Skeletal muscle tissue (tissue), 4 donors: ENCODE results near the gene HPS1. TPM values are rescaled to one million over a fixed set of nuclear protein-coding genes. Genes with fewer than 3 reads are reported as not detected.
A peak's percentile ranks its signal among the peaks of the same experiment; 100 is the strongest.

ENCODE experiments used
- H3K27ac ChIP-seq: one replicate; pipeline ENCODE4 v1.7.0; 2013; ENCODE audit warnings: mild to moderate bottlenecking, low read depth, low read length, inconsistent platforms
- H3K27me3 ChIP-seq, 3 donors: one replicate each; pipeline ENCODE4 v1.7.0; 2013; ENCODE audit warnings: low read length in 3 of 3; ENCODE audit not compliant: control insufficient read depth in 3 of 3, insufficient read depth in 3 of 3
- H3K36me3 ChIP-seq, 3 donors: one replicate each; pipeline ENCODE4 v1.7.0; 2013; ENCODE audit warnings: low read length in 3 of 3; ENCODE audit not compliant: control insufficient read depth in 3 of 3, insufficient read depth in 3 of 3
- H3K4me1 ChIP-seq, 3 donors: one replicate each; pipeline ENCODE4 v1.7.0; 2013; ENCODE audit warnings: low read length in 3 of 3, mild to moderate bottlenecking in 3 of 3; ENCODE audit not compliant: control insufficient read depth in 3 of 3, insufficient read depth in 3 of 3
- H3K4me3 ChIP-seq, 3 donors: one replicate each; pipeline ENCODE4 v1.7.0; 2013; ENCODE audit warnings: low read length in 3 of 3
- H3K9ac ChIP-seq, 3 donors: one replicate each; pipeline ENCODE4 v1.7.0; 2013; ENCODE audit warnings: low read length in 3 of 3, mild to moderate bottlenecking in 3 of 3, moderate library complexity in 2 of 3, low read depth in 1 of 3
- H3K9me3 ChIP-seq, 3 donors: one replicate each; pipeline ENCODE4 v1.7.0; 2013; ENCODE audit warnings: low read length in 3 of 3; ENCODE audit not compliant: control insufficient read depth in 3 of 3
- total RNA-seq: library from RNA; depleted of rRNA; stranded (reverse); fragments of >200 nt; gene quantifications from one replicate; pipeline ENCODE4 v1.2.3, GENCODE V29; 2014
- donor health status: Osteomylitis.

HPS1 gene
- total RNA-seq, 1 donor from 2014 or later, result 8.9 TPM

- Histone ChIP-seq H3K36me3 (peaks cover 23 to 29% (median 26%) of the 10 kb centered on the region in 3 donors), H3K27me3 (no peaks in the 10 kb centered on the region), H3K9ac (peak within 1 kb of the TSS; percentile 81 to 94 (median 82)), H3K9me3 (no peaks in the 10 kb centered on the region), H3K4me3 (peak within 1 kb of the TSS; percentile 81 to 93 (median 92)), H3K27ac (peak within 1 kb of the TSS; percentile 74), H3K4me1 (peaks cover 26 to 42% (median 38%) of the 10 kb centered on the region in 3 donors)
Measured at GRCh38 chr10:98414932-98415730, 31.6 kb downstream of the HPS1 start, which contains the start of gene PYROXD2. Gene PYROXD2 (minus strand): TSS chr10:98415182. CDS start chr10:98415135, 47 bp downstream.

DNA sequence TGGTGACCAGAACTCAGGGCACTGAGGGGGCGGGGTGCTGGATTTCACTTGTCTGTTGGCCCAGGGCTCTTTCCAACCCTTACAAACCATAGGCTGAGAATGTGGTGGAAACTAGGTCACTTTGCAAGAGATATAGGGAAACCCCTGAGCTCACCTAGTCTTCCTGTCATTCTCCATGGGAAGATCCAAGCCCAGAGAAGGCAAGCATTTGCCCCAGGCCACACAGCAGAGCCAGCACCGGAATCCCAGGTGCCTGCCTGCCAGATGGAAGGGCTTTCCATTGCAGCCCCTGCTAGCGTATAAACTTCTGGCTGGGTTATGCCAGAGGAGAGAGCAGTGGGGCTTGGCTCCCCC, 32.2 kb downstream of the HPS1 start:
- Histone ChIP-seq H3K4me1 (peaks cover 26 to 44% (median 38%) of the 10 kb centered on the region in 3 donors), H3K9me3 (no peaks in the 10 kb centered on the region), H3K4me3 (peak overlapping the region; percentile 81 to 93 (median 92)), H3K27me3 (no peaks in the 10 kb centered on the region), H3K9ac (peak overlapping the region; percentile 81 to 94 (median 82)), H3K27ac (peak overlapping the region; percentile 74), H3K36me3 (peaks cover 20 to 24% (median 20%) of the 10 kb centered on the region in 3 donors)

GRCh38 chr10:98411768-98412167, 35.0 kb downstream of the HPS1 start:
- no peaks in the 10 kb centered on the region for H3K27me3 ChIP-seq
- H3K9me3 ChIP-seq, result no peaks in the 10 kb centered on the region
- H3K4me3 ChIP-seq, result no peak overlapping the region
- H3K27ac ChIP-seq, result peak overlapping the region; percentile 5
- H3K36me3 ChIP-seq, result peaks cover 0 to 4% (median 3%) of the 10 kb centered on the region in 3 donors
- H3K9ac ChIP-seq, result peak overlapping the region in 1 of 3 donors; percentile 25
- peaks cover 29 to 48% (median 44%) of the 10 kb centered on the region in 3 donors for H3K4me1 ChIP-seq

DNA sequence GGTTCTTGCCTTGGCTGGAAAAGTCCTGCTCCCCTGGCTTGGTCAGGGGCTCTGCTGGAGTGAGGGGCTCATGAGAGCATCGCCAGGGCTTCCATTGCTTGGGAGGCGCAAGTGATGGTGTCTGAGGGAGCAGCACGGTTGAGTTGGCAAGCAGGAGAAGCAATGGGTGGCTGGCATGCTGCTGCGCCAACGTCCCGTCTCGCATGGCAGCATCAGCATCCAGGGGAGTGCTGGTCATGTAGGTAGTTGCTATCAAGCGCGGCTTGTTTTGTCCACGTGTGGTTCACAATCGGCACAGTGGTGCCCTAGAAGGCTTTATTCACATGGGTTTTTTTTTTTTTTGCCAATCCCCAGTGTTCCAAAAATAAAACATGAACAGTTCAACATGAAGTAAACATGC, 35.6 kb downstream of the HPS1 start:
- H3K4me3 ChIP-seq, result no peak overlapping the region
- peaks cover 0 to 2% (median 0%) of the 10 kb centered on the region in 3 donors for H3K36me3 ChIP-seq
- peaks cover 29 to 48% (median 44%) of the 10 kb centered on the region in 3 donors for H3K4me1 ChIP-seq
- no peaks in the 10 kb centered on the region for H3K9me3 ChIP-seq
- peak overlapping the region in 1 of 3 donors; percentile 25 for H3K9ac ChIP-seq
- peak overlapping the region; percentile 5 for H3K27ac ChIP-seq
- H3K27me3 ChIP-seq, result no peaks in the 10 kb centered on the region

DNA sequence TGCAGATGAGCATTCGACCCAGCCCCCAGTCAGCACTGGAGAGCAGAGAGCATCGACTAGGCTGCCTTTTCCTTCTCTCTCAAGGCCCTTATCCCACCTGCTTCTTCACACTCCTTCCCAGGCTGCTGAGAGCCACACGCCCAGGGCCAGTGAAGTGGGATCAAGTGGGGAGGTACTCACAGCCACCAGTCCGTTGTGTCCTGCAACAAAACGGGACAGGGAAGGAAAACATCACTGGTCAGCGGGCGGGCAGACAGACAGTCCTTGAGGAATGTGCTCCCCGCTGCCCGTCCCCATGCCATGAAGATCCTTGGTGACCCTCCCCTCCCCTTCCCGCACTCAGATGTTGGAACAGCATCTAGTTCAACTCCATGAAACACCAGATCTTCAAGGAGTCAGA, 36.0 kb downstream of the HPS1 start:
- Histone ChIP-seq H3K4me3 (no peak overlapping the region), H3K36me3 (peaks cover 0 to 2% (median 0%) of the 10 kb centered on the region in 3 donors), H3K4me1 (peaks cover 27 to 48% (median 41%) of the 10 kb centered on the region in 3 donors)

DNA sequence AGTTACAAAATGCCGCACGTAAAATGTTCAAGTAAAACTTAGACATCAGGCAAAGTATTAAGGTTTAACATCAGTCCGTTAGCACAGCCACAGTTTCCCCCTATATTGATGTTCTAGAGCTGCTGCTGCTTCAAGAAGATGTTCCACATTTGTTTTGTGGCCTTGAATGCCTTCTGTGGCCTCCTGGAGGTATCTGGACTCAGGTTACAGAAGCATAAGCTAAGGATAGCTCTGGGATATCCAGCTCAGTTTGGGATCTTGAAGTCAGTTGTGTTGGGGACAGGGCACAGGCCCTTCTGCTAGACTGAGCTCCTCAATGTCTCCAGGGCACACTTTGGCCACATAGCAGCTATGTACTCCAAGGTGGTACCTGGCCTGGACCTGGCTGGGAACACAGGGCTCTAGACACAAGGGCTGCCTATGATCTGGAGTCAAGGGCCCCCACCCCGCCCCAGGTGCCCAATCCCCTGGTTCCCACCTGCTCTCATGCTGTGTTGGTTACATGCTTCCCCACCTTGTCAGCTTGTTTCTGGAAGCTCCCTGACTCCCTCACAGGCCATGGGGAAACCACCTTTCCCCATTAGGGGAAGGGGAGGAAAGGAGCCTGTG, 36.5 kb downstream of the HPS1 start:
- Histone ChIP-seq H3K27ac (no peak overlapping the region), H3K4me1 (peaks cover 21 to 43% (median 36%) of the 10 kb centered on the region in 3 donors), H3K27me3 (no peaks in the 10 kb centered on the region)

More for the DNA sequence above, 36.0 kb downstream of the HPS1 start:
- H3K27me3 ChIP-seq, result no peaks in the 10 kb centered on the region
- H3K9ac ChIP-seq, result no peak overlapping the region
- H3K27ac ChIP-seq, result no peak overlapping the region
- H3K9me3 ChIP-seq, result no peaks in the 10 kb centered on the region

GRCh38 chr10:98408799-98409198, 37.9 kb downstream of the HPS1 start:
- Histone ChIP-seq H3K27ac (no peak overlapping the region), H3K9me3 (no peaks in the 10 kb centered on the region), H3K9ac (no peak overlapping the region), H3K27me3 (no peaks in the 10 kb centered on the region), H3K36me3 (peaks cover 0 to 2% (median 0%) of the 10 kb centered on the region in 3 donors), H3K4me1 (peaks cover 10 to 29% (median 22%) of the 10 kb centered on the region in 3 donors), H3K4me3 (no peak overlapping the region)

More for the DNA sequence above, 36.5 kb downstream of the HPS1 start:
- Histone ChIP-seq H3K9ac (peak overlapping the region in 1 of 3 donors; percentile 13), H3K36me3 (peaks cover 0 to 2% (median 0%) of the 10 kb centered on the region in 3 donors), H3K9me3 (no peaks in the 10 kb centered on the region), H3K4me3 (no peak overlapping the region)

DNA sequence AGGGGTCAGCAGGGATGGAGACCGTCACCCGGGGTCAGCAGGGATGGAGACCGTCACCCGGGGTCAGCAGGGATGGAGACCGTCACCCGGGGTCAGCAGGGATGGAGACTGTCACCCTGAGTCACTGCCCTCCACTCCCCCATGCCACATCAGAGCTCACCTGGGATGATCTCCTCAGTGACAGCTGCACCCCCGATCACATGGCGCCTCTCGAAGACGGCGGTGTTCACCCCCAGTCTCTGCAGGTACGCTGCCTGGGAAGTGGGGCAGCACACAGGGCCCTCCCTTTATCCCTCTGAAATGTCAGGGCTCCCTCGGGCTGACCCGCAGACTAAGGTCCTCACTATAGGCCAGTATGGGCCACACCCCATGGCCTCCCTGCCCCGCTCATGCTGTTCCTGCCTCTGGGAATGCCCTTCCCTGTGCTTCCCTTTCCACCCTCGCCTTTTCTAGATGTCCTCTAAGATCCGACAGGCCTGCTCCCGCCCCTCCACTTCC, 38.9 kb downstream of the HPS1 start:
- Histone ChIP-seq H3K27me3 (no peaks in the 10 kb centered on the region), H3K9me3 (no peaks in the 10 kb centered on the region), H3K4me3 (no peak overlapping the region), H3K4me1 (peaks cover 10 to 29% (median 21%) of the 10 kb centered on the region in 3 donors), H3K27ac (no peak overlapping the region), H3K36me3 (peaks cover 0 to 4% (median 2%) of the 10 kb centered on the region in 3 donors), H3K9ac (no peak overlapping the region)

- no peaks in the 10 kb centered on the region for H3K9me3 ChIP-seq
- no peak overlapping the region for H3K4me3 ChIP-seq
- no peak overlapping the region for H3K27ac ChIP-seq
- peaks cover 10 to 24% (median 20%) of the 10 kb centered on the region in 3 donors for H3K4me1 ChIP-seq
- peaks cover 0 to 4% (median 2%) of the 10 kb centered on the region in 3 donors for H3K36me3 ChIP-seq
- no peaks in the 10 kb centered on the region for H3K27me3 ChIP-seq
- H3K9ac ChIP-seq, result no peak overlapping the region
Measured at GRCh38 chr10:98407017-98407743, 39.6 kb downstream of the HPS1 start.
